Vagina (tissue), 2 donors: Measurements from ENCODE around the gene FAM53B. TPM values are rescaled to one million over a fixed set of nuclear protein-coding genes. Genes with fewer than 3 reads are reported as not detected.

Experiments
- DNase-seq, 2 donors: peaks; one replicate each; pipeline ENCODE4 v3.0.0-alpha.2; 2017; ENCODE audit errors: extremely low spot score in 2 of 2
- H3K27ac ChIP-seq: fragments of 200-600 bp; sonication (generic); one replicate; pipeline ENCODE4 v1.5.1; 2019
- H3K27me3 ChIP-seq: fragments of 200-600 bp; sonication (generic); one replicate; pipeline ENCODE4 v1.5.1; 2019
- H3K36me3 ChIP-seq, 2 donors: fragments of 200-600 bp; sonication (generic); one replicate each; pipeline ENCODE4 v1.5.1; 2017 to 2019
- H3K4me1 ChIP-seq: fragments of 200-600 bp; sonication (generic); one replicate; pipeline ENCODE4 v1.5.1; 2019
- H3K4me3 ChIP-seq, 2 donors: fragments of 200-600 bp; sonication (generic); 1 replicate in 1 of 2; 2 replicates in 1 of 2; pipeline ENCODE4 v1.5.1; 2016 to 2019
- H3K9me3 ChIP-seq: fragments of 200-600 bp; sonication (generic); one replicate; pipeline ENCODE4 v1.5.1; 2019
- CTCF ChIP-seq, 3 experiments: fragments of 450-650 bp in 2 of 3; fragments of 200-600 bp in 1 of 3; sonication (generic) in 1 of 3; IDR thresholded peaks; one replicate each; pipeline ENCODE4 v1.5.1; 2017 to 2019; ENCODE audit warnings: antibody characterized with exemption in 3 of 3, mild to moderate bottlenecking in 2 of 3, moderate library complexity in 2 of 3
- POLR2A ChIP-seq, 2 donors: fragments of 450-650 bp; IDR thresholded peaks; one replicate each; pipeline ENCODE4 v1.6.1; 2017; ENCODE audit warnings: antibody characterized with exemption in 2 of 2, mild to moderate bottlenecking in 2 of 2, moderate library complexity in 2 of 2
- POLR2AphosphoS5 ChIP-seq, 2 donors: sonication (generic); formaldehyde crosslinking; IDR thresholded peaks; one replicate each; pipeline ENCODE4 v1.9.0; 2017; ENCODE audit warnings: antibody characterized with exemption in 2 of 2, mild to moderate bottlenecking in 2 of 2, low read depth in 1 of 2; ENCODE audit not compliant: insufficient read depth in 1 of 2
- intact Hi-C: fragments of 100-400 bp; cut with DNase I; formaldehyde crosslinking; loops from one replicate; pipeline ENCODE4 v1.15.1; 2023
- total RNA-seq: library from RNA; depleted of rRNA; stranded (reverse); fragments of >200 nt; gene quantifications from one replicate; pipeline ENCODE4 v1.2.3, GENCODE V29; 2016

FAM53B gene
- total RNA-seq, 1 donor from 2014 or later = 35.1 TPM

- Histone ChIP-seq H3K4me1 (peaks cover 91% of the 10 kb centered on the region), H3K27ac (no peak overlapping the region), H3K9me3 (no peaks in the 10 kb centered on the region), H3K4me3 (no peak overlapping the region), H3K36me3 (peaks cover 0 to 10% of the 10 kb centered on the region in 2 donors), H3K27me3 (no peaks in the 10 kb centered on the region)
- no peak for DNase-seq
- TF ChIP-seq POLR2AphosphoS5 (IDR thresholded peaks at IDR 0.05; ENCODE audit: insufficient read depth in 1 of 2, low read depth in 1 of 2) = no peak
- no peak for TF ChIP-seq POLR2A (IDR thresholded peaks at IDR 0.05)
- no peak for TF ChIP-seq CTCF (IDR thresholded peaks at IDR 0.05)
- intact Hi-C loops = no loop called here
Observed at GRCh38 chr10:124675824-124676223, 68.4 kb downstream of the FAM53B start.

GRCh38 chr10:124675261-124675660, 68.9 kb downstream of the FAM53B start:
- Histone ChIP-seq H3K27me3 (no peaks in the 10 kb centered on the region), H3K27ac (no peak overlapping the region), H3K9me3 (no peaks in the 10 kb centered on the region), H3K4me3 (no peak overlapping the region), H3K4me1 (peaks cover 91% of the 10 kb centered on the region), H3K36me3 (peaks cover 0 to 4% of the 10 kb centered on the region in 2 donors)
- intact Hi-C loops = no loop called here
- no peak for TF ChIP-seq POLR2A (IDR thresholded peaks at IDR 0.05)
- no peak for DNase-seq

GRCh38 chr10:124674768-124675222, 69.4 kb downstream of the FAM53B start:
- no peak for DNase-seq
- Histone ChIP-seq H3K4me3 (no peak overlapping the region), H3K4me1 (peaks cover 91% of the 10 kb centered on the region), H3K9me3 (no peaks in the 10 kb centered on the region), H3K36me3 (no peaks in the 10 kb centered on the region), H3K27ac (no peak overlapping the region), H3K27me3 (no peaks in the 10 kb centered on the region)
- TF ChIP-seq POLR2AphosphoS5 (IDR thresholded peaks at IDR 0.05; ENCODE audit: insufficient read depth in 1 of 2, low read depth in 1 of 2) (no peak), POLR2A (IDR thresholded peaks at IDR 0.05) (no peak), CTCF (IDR thresholded peaks at IDR 0.05) (no peak)
- intact Hi-C loops = no loop called here

GRCh38 chr10:124672181-124672638, 72.0 kb downstream of the FAM53B start:
- Histone ChIP-seq H3K4me1 (peaks cover 91% of the 10 kb centered on the region), H3K4me3 (no peak overlapping the region), H3K27ac (peak overlapping the region; percentile 27), H3K36me3 (no peaks in the 10 kb centered on the region), H3K27me3 (no peaks in the 10 kb centered on the region), H3K9me3 (no peaks in the 10 kb centered on the region)
- no peak for DNase-seq
- intact Hi-C loops = no loop called here
- TF ChIP-seq POLR2A (IDR thresholded peaks at IDR 0.05) (no peak), POLR2AphosphoS5 (IDR thresholded peaks at IDR 0.05; ENCODE audit: insufficient read depth in 1 of 2, low read depth in 1 of 2) (no peak), CTCF (IDR thresholded peaks at IDR 0.05) (no peak)

- Histone ChIP-seq H3K36me3 (no peaks in the 10 kb centered on the region), H3K4me1 (peaks cover 89% of the 10 kb centered on the region), H3K27ac (peak overlapping the region; percentile 27), H3K27me3 (no peaks in the 10 kb centered on the region), H3K9me3 (no peaks in the 10 kb centered on the region), H3K4me3 (no peak overlapping the region)
- TF ChIP-seq POLR2AphosphoS5 (IDR thresholded peaks at IDR 0.05; ENCODE audit: insufficient read depth in 1 of 2, low read depth in 1 of 2) = no peak
- no peak for TF ChIP-seq POLR2A (IDR thresholded peaks at IDR 0.05)
- TF ChIP-seq CTCF (IDR thresholded peaks at IDR 0.05) = no peak
- DNase-seq = no peak
- intact Hi-C loops = no loop called here
Observed at GRCh38 chr10:124671486-124672075, 72.6 kb downstream of the FAM53B start.
